K562 (cell line): ENCODE results near the gene LCMT2. TPM values are rescaled to one million over a fixed set of nuclear protein-coding genes. Genes with fewer than 3 reads are reported as not detected.
A peak's percentile ranks its signal among the peaks of the same experiment; 100 is the strongest.

Source experiments
- ATAC-seq: fragments of 200-7000 bp; cut with Tn5 transposase; 3 replicates; pipeline ENCODE4 v1.9.1; 2020; ENCODE audit warnings: moderate library complexity
- BruUV-seq: library from RNA; stranded (reverse); fragments of 400-500 nt; replicated peaks from 2 replicates; lab custom pipeline; 2021; lab: Mats Ljungman, UMichigan
- CTCF ChIA-PET: fragments of 300-600 bp; formaldehyde crosslinking; extraction: SDS; loops from one replicate; lab custom pipeline; 2021; ENCODE audit warnings: low intra/inter-chr PET ratio; lab: Yijun Ruan, JAX
- POLR2A ChIA-PET: fragments of 300-600, 350-650 bp; sonication (Branson Sonifier 250); formaldehyde crosslinking; extraction: SDS; loops from one replicate; lab custom pipeline; 2021; ENCODE audit warnings: antibody characterized with exemption, inconsistent platforms; lab: Yijun Ruan, JAX
- DNase-seq, 4 experiments: peaks; one replicate each; pipeline versions ENCODE4 v3.0.0 to v3.0.0-alpha.2; 2011 to 2018; ENCODE audit warnings: low spot score in 3 of 4, mixed read lengths in 3 of 4; ENCODE audit errors: extremely low read depth in 1 of 4
- FAIRE-seq: peaks from 2 replicates; lab custom pipeline; 2011; peaks lifted over from hg19 to GRCh38; lab: Jason Lieb, UNC
- H2AFZ ChIP-seq: 2 replicates; pipeline ENCODE4 v1.6.0; 2011; ENCODE audit warnings: low read depth, low read length, control low read depth, inconsistent platforms
- H3K27ac ChIP-seq: fragments of 200-600 bp; 3 replicates; pipeline ENCODE4 v1.8.0; 2011; ENCODE audit warnings: low read depth, mild to moderate bottlenecking, control low read depth, inconsistent platforms, low read length, moderate library complexity, mixed read lengths; ENCODE audit errors: extremely low read depth
- H3K27me3 ChIP-seq, 2 experiments: fragments of 300-600 bp in 1 of 2; 2 replicates in 1 of 2; 3 replicates in 1 of 2; pipeline versions ENCODE4 v1.6.0 to v1.8.0; 2011; ENCODE audit warnings: inconsistent platforms in 2 of 2, low read length in 2 of 2, mild to moderate bottlenecking in 1 of 2, mixed read lengths in 1 of 2, moderate library complexity in 1 of 2; ENCODE audit not compliant: control insufficient read depth in 2 of 2, insufficient read depth in 2 of 2
- H3K36me3 ChIP-seq: fragments of 300-600 bp; 3 replicates; pipeline ENCODE4 v1.8.0; 2011; ENCODE audit warnings: mild to moderate bottlenecking, low read length, inconsistent platforms; ENCODE audit not compliant: control insufficient read depth, insufficient read depth
- H3K4me1 ChIP-seq, 2 experiments: fragments of 200-600 bp in 1 of 2; replicated peaks in 1 of 2; 2 replicates in 1 of 2; 3 replicates in 1 of 2; pipeline versions ENCODE4 v1.5.1 to v1.8.0; 2011; ENCODE audit warnings: inconsistent platforms in 2 of 2, low read length in 2 of 2, mild to moderate bottlenecking in 1 of 2, mixed read lengths in 1 of 2, moderate library complexity in 1 of 2; ENCODE audit not compliant: control insufficient read depth in 2 of 2, insufficient read depth in 2 of 2
- H3K4me2 ChIP-seq: 2 replicates; pipeline ENCODE4 v1.6.1; 2011; ENCODE audit warnings: low read length, control low read depth, inconsistent platforms, mixed read lengths; ENCODE audit not compliant: insufficient read depth
- H3K4me3 ChIP-seq: fragments of 200-600 bp; sonication (generic), shearing (Covaris generic); 2 replicates; pipeline ENCODE4 v1.5.1; 2016; ENCODE audit warnings: control low read depth, inconsistent platforms
- H3K79me2 ChIP-seq: fragments of 200-600 bp; 3 replicates; pipeline ENCODE4 v1.8.0; 2011; ENCODE audit warnings: low read length, inconsistent platforms; ENCODE audit not compliant: control insufficient read depth, insufficient read depth
- H3K9ac ChIP-seq, 2 experiments: 2 replicates each; pipeline versions ENCODE4 v1.6.0 to v1.6.1; 2011; ENCODE audit warnings: low read depth in 2 of 2, low read length in 2 of 2, control low read depth in 1 of 2, inconsistent platforms in 1 of 2, mild to moderate bottlenecking in 1 of 2, mixed read lengths in 1 of 2; ENCODE audit not compliant: insufficient read depth in 1 of 2
- H3K9me1 ChIP-seq: one replicate; pipeline ENCODE4 v1.6.0; 2011; ENCODE audit warnings: inconsistent platforms, mild to moderate bottlenecking, low read length, moderate library complexity; ENCODE audit not compliant: control insufficient read depth, insufficient read depth
- H3K9me3 ChIP-seq: replicated peaks from 2 replicates; pipeline ENCODE4 v1.5.1; 2011; ENCODE audit warnings: low read depth, low read length, inconsistent platforms; ENCODE audit not compliant: control insufficient read depth, insufficient read depth
- H4K20me1 ChIP-seq: replicated peaks from 2 replicates; pipeline ENCODE4 v1.6.1; 2011; ENCODE audit warnings: low read length, inconsistent platforms, mixed read lengths; ENCODE audit not compliant: control insufficient read depth, insufficient read depth
- CSDE1 ChIP-seq, 2 experiments: fragments of 450-650 bp; IDR thresholded peaks; 2 replicates each; pipeline ENCODE4 v1.6.1; 2016; ENCODE audit warnings: mild to moderate bottlenecking in 1 of 2
- EGR1 ChIP-seq: fragments of 450-650 bp; conservative IDR thresholded peaks from 2 replicates; pipeline ENCODE4 v1.6.1; 2017; ENCODE audit warnings: mild to moderate bottlenecking
- RAD21 ChIP-seq, 2 experiments: fragments of 250-450 bp in 1 of 2; fragments of 450-650 bp in 1 of 2; sonication (Bioruptor Pico) in 1 of 2; formaldehyde crosslinking in 1 of 2; IDR thresholded peaks in 1 of 2; conservative IDR thresholded peaks in 1 of 2; 2 replicates each; pipeline versions ENCODE4 v1.4.0 to v1.8.0; 2020 to 2022; ENCODE audit warnings: mild to moderate bottlenecking in 2 of 2, moderate library complexity in 1 of 2
- SNRNP70 ChIP-seq: fragments of 200-400 bp; formaldehyde crosslinking; optimal IDR thresholded peaks from 2 replicates; pipeline ENCODE3; 2017; ENCODE audit warnings: low read depth, low read length
- SRSF1 ChIP-seq: fragments of 200-400 bp; formaldehyde crosslinking; IDR thresholded peaks from 2 replicates; pipeline ENCODE4 v1.6.1; 2017; ENCODE audit warnings: mild to moderate bottlenecking, low read depth, low read length, moderate library complexity
- TBL1XR1 ChIP-seq, 2 experiments: IDR thresholded peaks; 2 replicates each; pipeline ENCODE4 v1.6.1; 2012; ENCODE audit warnings: improper control_type of control experiment in 2 of 2, low read length in 2 of 2, mild to moderate bottlenecking in 1 of 2
- ZFP30 ChIP-seq: fragments of 250-450 bp; sonication (Bioruptor Pico); IDR thresholded peaks from 2 replicates; pipeline ENCODE4 v1.8.0; 2022; ENCODE audit warnings: moderate library complexity, mild to moderate bottlenecking, inconsistent platforms, borderline replicate concordance
- ZNF143 ChIP-seq: sonication (generic); formaldehyde crosslinking; IDR thresholded peaks from 2 replicates; pipeline ENCODE4 v1.9.0; 2022; ENCODE audit warnings: mild to moderate bottlenecking, missing genetic modification reagents
- ZNF3 ChIP-seq: fragments of 250-450 bp; sonication (Bioruptor Pico); IDR thresholded peaks from 2 replicates; pipeline ENCODE4 v1.5.0; 2021; ENCODE audit warnings: mild to moderate bottlenecking, moderate library complexity
- WGBS: fragments of 100-300 bp; shearing (Covaris generic); methylation state at CpG from one replicate; pipeline ENCODE4 v1.1.6; 2016; ENCODE audit warnings: low coverage, mixed read lengths; ENCODE audit not compliant: insufficient coverage; ENCODE audit errors: missing lambda C conversion rate; 5-methylcytosine and 5-hydroxymethylcytosine counted together
- in situ Hi-C: fragments of 300-500 bp; cut with MboI; formaldehyde crosslinking; loops from 4 replicates; pipeline ENCODE4 v1.15.0; 2018; ENCODE audit warnings: inconsistent platforms, mixed read lengths
- intact Hi-C: fragments of 100-400 bp; cut with micrococcal nuclease; formaldehyde crosslinking; loops from 2 replicates; pipeline ENCODE4 v1.14.2; 2022
- polyA plus RNA-seq, 8 experiments: library from polyadenylated mRNA; depleted of rRNA in 4 of 8; stranded (reverse) in 5 of 8; unstranded in 3 of 8; fragments of >200 nt; fragmentation: Nextera tagmentation in 2 of 8; fragmentation: Illumina TruSeq in 1 of 8; extraction: Ambion mirVana in 2 of 8; extraction: Trizol in 1 of 8; gene quantifications; 2 replicates each; pipeline versions ENCODE4 v1.2.1 to v1.2.3, GENCODE V29; 2011 to 2014; ENCODE audit warnings: inconsistent platforms in 1 of 8, missing spikeins in 1 of 8
- total RNA-seq, 7 experiments: library from RNA; depleted of rRNA in 6 of 7; stranded (reverse); fragments of >200 nt in 6 of 7; fragmentation: Illumina TruSeq in 2 of 7; extraction: Trizol in 2 of 7; gene quantifications; 2 replicates each; pipeline versions ENCODE4 v1.2.1 to v1.2.3, GENCODE V29; 2011 to 2021; ENCODE audit warnings: low replicate concordance in 1 of 7

The LCMT2 gene
- total and polyA plus RNA-seq, 9 of the 15 experiments (the other 6 are each of a cell fraction or from before 2014, with no cell fraction given), result 2.5 to 22.3 (median 15.2) TPM

- ATAC-seq, result no peak
- Histone ChIP-seq H3K4me2 (no peak overlapping the region), H4K20me1 (no peaks in the 10 kb centered on the region; the same call in 1 of the 2 replicates), H3K36me3 (no peaks in the 10 kb centered on the region), H3K4me3 (no peak overlapping the region), H3K27me3 (peaks cover 45 to 66% of the 10 kb centered on the region in 2 experiments; a peak in 4 of 5 replicates), H3K9me3 (no peaks in the 10 kb centered on the region)
- no TSS peak for BruUV-seq
- TF ChIP-seq ZFP30 (no peak), SNRNP70 (no peak), TBL1XR1 (IDR thresholded peaks at IDR 0.05; ENCODE audit: low read length in 2 of 2) (no peak), ZNF143 (CRISPR knock-in tag) (no peak), RAD21 (CRISPR knock-in tag; conservative IDR thresholded peaks at IDR 0.05 in 1 of 2, IDR thresholded peaks at IDR 0.05 in 1 of 2) (no peak), ZNF3 (CRISPR knock-in tag) (no peak), SRSF1 (no peak), CSDE1 (IDR thresholded peaks at IDR 0.05) (no peak), EGR1 (no peak)
- TF ChIP-seq, all 486 proteins: peak for 0
- no peak overlapping the region for H3K27ac ChIP-seq
- H3K9ac ChIP-seq, result 0 out of 4 replicates have a peak overlapping the region, but pooled peaks of 1 of the 2 experiments have one; percentile 29
- H2AFZ ChIP-seq, result no peak overlapping the region
- POLR2A ChIA-PET, result interaction anchor here (0.6 to 1.6 kb wide), 6 partner anchors 8 to 84 kb away, joined by 3 to 5 read pairs (median 3); no protein-coding TSS in a partner anchor
- FAIRE-seq, result no peak
- no peak for DNase-seq
- intact Hi-C loops, result no loop called here
- H3K4me1 ChIP-seq, result no peaks in the 10 kb centered on the region
- in situ Hi-C loops, result loop anchor here (5.0 to 10.0 kb wide), 2 partner anchors 69 to 561 kb away; no protein-coding TSS in a partner anchor
- no peaks in the 10 kb centered on the region for H3K9me1 ChIP-seq
- H3K79me2 ChIP-seq, result no peaks in the 10 kb centered on the region
- CTCF ChIA-PET, result no interaction called here
- 9% methylated on average over 15 of the region's 15 CpGs for WGBS
These were observed 54.4 kb downstream of the LCMT2 start for GRCh38 chr15:43275740-43276562.
